ENCODE results near the gene TPH2.

TPH2 gene

GRCh38 chr12:72081777-72082176, 143.1 kb downstream of the TPH2 start:
- no peak for TF ChIP-seq CTCF (IDR thresholded peaks at IDR 0.05; ENCODE audit: low read depth, low read length)
- DNase-seq (ENCODE audit: extremely low read depth, low read depth), result no peak

Measured in AG09319 (cell line).